Mesenchymal stem cell (in vitro differentiated cells and primary cell): ENCODE measurements around the gene STX16.

ENCODE experiments used
- DNase-seq: peaks from one replicate; pipeline ENCODE4 v3.0.0-alpha.2; 2013
- H2AFZ ChIP-seq: one replicate; pipeline ENCODE4 v1.6.1; 2013; ENCODE audit warnings: low read depth, mild to moderate bottlenecking, control low read depth, inconsistent platforms, low read length, moderate library complexity
- H2AK5ac ChIP-seq: 2 replicates; pipeline ENCODE4 v1.6.1; 2013; ENCODE audit warnings: low read length, moderate library complexity, mild to moderate bottlenecking, inconsistent platforms; ENCODE audit not compliant: severe bottlenecking
- H2BK120ac ChIP-seq: one replicate; pipeline ENCODE4 v1.6.1; 2013; ENCODE audit warnings: low read depth, mild to moderate bottlenecking, inconsistent platforms, low read length, moderate library complexity
- H2BK12ac ChIP-seq, 2 experiments: one replicate each; pipeline ENCODE4 v1.6.1; 2013; ENCODE audit warnings: inconsistent platforms in 2 of 2, low read length in 2 of 2, mild to moderate bottlenecking in 2 of 2, moderate library complexity in 2 of 2, control low read depth in 1 of 2
- H2BK15ac ChIP-seq: one replicate; pipeline ENCODE4 v1.6.1; 2013; ENCODE audit warnings: mild to moderate bottlenecking, low read depth, inconsistent platforms; ENCODE audit not compliant: poor library complexity, severe bottlenecking
- H2BK5ac ChIP-seq: 2 replicates; pipeline ENCODE4 v1.6.1; 2013; ENCODE audit warnings: low read depth, mild to moderate bottlenecking, low read length, control low read depth, inconsistent platforms; ENCODE audit not compliant: poor library complexity, severe bottlenecking
- H3K14ac ChIP-seq, 2 experiments: one replicate each; pipeline ENCODE4 v1.6.1; 2013; ENCODE audit warnings: inconsistent platforms in 2 of 2, low read length in 2 of 2, control low read depth in 1 of 2, mild to moderate bottlenecking in 1 of 2, moderate library complexity in 1 of 2
- H3K18ac ChIP-seq, 2 experiments: one replicate each; pipeline ENCODE4 v1.6.1; 2013; ENCODE audit warnings: inconsistent platforms in 2 of 2, low read length in 2 of 2, control low read depth in 1 of 2, low read depth in 1 of 2, mild to moderate bottlenecking in 1 of 2
- H3K23ac ChIP-seq, 2 experiments: one replicate each; pipeline ENCODE4 v1.6.1; 2013; ENCODE audit warnings: inconsistent platforms in 2 of 2, low read length in 2 of 2, mild to moderate bottlenecking in 2 of 2, moderate library complexity in 2 of 2, control low read depth in 1 of 2
- H3K27ac ChIP-seq: 2 replicates; pipeline ENCODE4 v1.5.1; 2013; ENCODE audit warnings: mild to moderate bottlenecking, moderate library complexity, low read length, control low read depth, inconsistent platforms; ENCODE audit not compliant: poor library complexity, severe bottlenecking
- H3K27me3 ChIP-seq, 2 experiments: 2 replicates each; pipeline versions ENCODE4 v1.6.1 to v1.7.0; 2013; ENCODE audit warnings: low read length in 2 of 2, mild to moderate bottlenecking in 2 of 2, moderate library complexity in 2 of 2, control low read depth in 1 of 2, inconsistent platforms in 1 of 2; ENCODE audit not compliant: control insufficient read depth in 1 of 2, insufficient read depth in 1 of 2
- H3K36me3 ChIP-seq, 2 experiments: 2 replicates each; pipeline versions ENCODE4 v1.6.1 to v1.7.0; 2013; ENCODE audit warnings: low read length in 2 of 2, control low read depth in 1 of 2, inconsistent platforms in 1 of 2, low read depth in 1 of 2, mild to moderate bottlenecking in 1 of 2; ENCODE audit not compliant: insufficient read depth in 2 of 2, control insufficient read depth in 1 of 2
- H3K4ac ChIP-seq, 2 experiments: one replicate each; pipeline ENCODE4 v1.6.1; 2013; ENCODE audit warnings: inconsistent platforms in 2 of 2, low read length in 2 of 2, mild to moderate bottlenecking in 2 of 2, moderate library complexity in 2 of 2, control low read depth in 1 of 2, low read depth in 1 of 2
- H3K4me1 ChIP-seq: 2 replicates; pipeline ENCODE4 v1.6.1; 2013; ENCODE audit warnings: low read depth, low read length, control low read depth; ENCODE audit not compliant: control insufficient read depth, insufficient read depth
- H3K4me2 ChIP-seq: 2 replicates; pipeline ENCODE4 v1.6.1; 2013; ENCODE audit warnings: low read length, mild to moderate bottlenecking, inconsistent platforms; ENCODE audit not compliant: poor library complexity, severe bottlenecking
- H3K4me3 ChIP-seq, 2 experiments: 2 replicates each; pipeline versions ENCODE4 v1.5.1 to v1.7.0; 2013; ENCODE audit warnings: low read length in 2 of 2, mild to moderate bottlenecking in 2 of 2, control low read depth in 1 of 2, low read depth in 1 of 2; ENCODE audit not compliant: insufficient read depth in 1 of 2
- H3K79me1 ChIP-seq: replicated peaks from 2 replicates; pipeline ENCODE4 v1.6.1; 2013; ENCODE audit warnings: mild to moderate bottlenecking, control low read depth, low read length, inconsistent platforms; ENCODE audit not compliant: poor library complexity, severe bottlenecking
- H3K9ac ChIP-seq: 2 replicates; pipeline ENCODE4 v1.7.0; 2013; ENCODE audit warnings: mild to moderate bottlenecking, low read length, moderate library complexity
- H3K9me3 ChIP-seq: 2 replicates; pipeline ENCODE4 v1.7.0; 2013; ENCODE audit warnings: mild to moderate bottlenecking, low read length; ENCODE audit not compliant: control insufficient read depth
- H4K8ac ChIP-seq: one replicate; pipeline ENCODE4 v1.6.1; 2013; ENCODE audit warnings: inconsistent platforms, mild to moderate bottlenecking, low read length, moderate library complexity
- H4K91ac ChIP-seq: one replicate; pipeline ENCODE4 v1.6.1; 2013; ENCODE audit warnings: mild to moderate bottlenecking, low read length, inconsistent platforms
- WGBS: methylation state at CpG from one replicate; pipeline ENCODE4 v1.1.7; 2013; ENCODE audit warnings: mixed read lengths; 5-methylcytosine and 5-hydroxymethylcytosine counted together

The STX16 gene

GRCh38 chr20:58664331-58664730 lies 13.2 kb downstream of the STX16 start:
- Histone ChIP-seq H3K4me1 (peaks cover 20% of the 10 kb centered on the region), H2AK5ac (no peak overlapping the region)

GRCh38 chr20:58664883-58665282 lies 13.8 kb downstream of the STX16 start:
- H3K9ac ChIP-seq, result no peak overlapping the region
- peaks cover 27 to 68% of the 10 kb centered on the region in 2 experiments for H3K36me3 ChIP-seq
- no peak overlapping the region for H4K91ac ChIP-seq
- H3K4me1 ChIP-seq, result peaks cover 19% of the 10 kb centered on the region
- H3K27ac ChIP-seq, result no peak overlapping the region
- no peak overlapping the region for H2BK5ac ChIP-seq
- no peak overlapping the region for H2BK12ac ChIP-seq
- peaks cover 17% of the 10 kb centered on the region for H3K79me1 ChIP-seq
- H3K4ac ChIP-seq, result no peak overlapping the region
- DNase-seq, result no peak
- no peak overlapping the region for H3K23ac ChIP-seq
- no peak overlapping the region for H4K8ac ChIP-seq
- H2BK15ac ChIP-seq, result no peak overlapping the region
- H3K4me3 ChIP-seq, result no peak overlapping the region
- H3K14ac ChIP-seq, result no peak overlapping the region
- H3K18ac ChIP-seq, result no peak overlapping the region
- H3K4me2 ChIP-seq, result no peak overlapping the region
- H2AK5ac ChIP-seq, result no peak overlapping the region
- no peak overlapping the region for H2AFZ ChIP-seq
- no peak overlapping the region for H2BK120ac ChIP-seq
- WGBS, result 98% methylated on average over 5 of the region's 5 CpGs
- no peaks in the 10 kb centered on the region for H3K27me3 ChIP-seq
- no peaks in the 10 kb centered on the region for H3K9me3 ChIP-seq

More at GRCh38 chr20:58664331-58664730, 13.2 kb downstream of the STX16 start:
- no peak overlapping the region for H2BK15ac ChIP-seq
- no peaks in the 10 kb centered on the region for H3K27me3 ChIP-seq
- H3K18ac ChIP-seq, result no peak overlapping the region
- no peak overlapping the region for H4K91ac ChIP-seq
- no peak overlapping the region for H2BK12ac ChIP-seq
- no peak overlapping the region for H3K4me3 ChIP-seq
- H3K9ac ChIP-seq, result no peak overlapping the region
- no peak overlapping the region for H4K8ac ChIP-seq
- no peak overlapping the region for H2BK5ac ChIP-seq
- H3K4me2 ChIP-seq, result no peak overlapping the region
- H3K23ac ChIP-seq, result no peak overlapping the region
- no peak overlapping the region for H2BK120ac ChIP-seq
- DNase-seq, result no peak
- 100% methylated on average over 1 of the region's 2 CpGs for WGBS
- H3K4ac ChIP-seq, result no peak overlapping the region
- peaks cover 17% of the 10 kb centered on the region for H3K79me1 ChIP-seq
- no peaks in the 10 kb centered on the region for H3K9me3 ChIP-seq
- no peak overlapping the region for H3K27ac ChIP-seq
- no peak overlapping the region for H2AFZ ChIP-seq
- H3K14ac ChIP-seq, result no peak overlapping the region
- peaks cover 25 to 66% of the 10 kb centered on the region in 2 experiments for H3K36me3 ChIP-seq

- no peak overlapping the region for H2BK120ac ChIP-seq
- no peak overlapping the region for H3K14ac ChIP-seq
- H3K9me3 ChIP-seq, result no peaks in the 10 kb centered on the region
- H3K27me3 ChIP-seq, result no peaks in the 10 kb centered on the region
- 92% methylated on average over 11 of the region's 11 CpGs for WGBS
- no peak overlapping the region for H3K18ac ChIP-seq
- H3K23ac ChIP-seq, result no peak overlapping the region
- H2BK12ac ChIP-seq, result no peak overlapping the region
- H3K9ac ChIP-seq, result no peak overlapping the region
- no peak for DNase-seq
- H3K79me1 ChIP-seq, result peaks cover 17% of the 10 kb centered on the region
- peaks cover 18% of the 10 kb centered on the region for H3K4me1 ChIP-seq
- no peak overlapping the region for H3K4me2 ChIP-seq
- no peak overlapping the region for H2AFZ ChIP-seq
- no peak overlapping the region for H3K4me3 ChIP-seq
- no peak overlapping the region for H3K27ac ChIP-seq
- peaks cover 30 to 71% of the 10 kb centered on the region in 2 experiments for H3K36me3 ChIP-seq
- H3K4ac ChIP-seq, result no peak overlapping the region
- no peak overlapping the region for H4K91ac ChIP-seq
- no peak overlapping the region for H4K8ac ChIP-seq
- no peak overlapping the region for H2AK5ac ChIP-seq
- H2BK15ac ChIP-seq, result no peak overlapping the region
- H2BK5ac ChIP-seq, result no peak overlapping the region
Observed at GRCh38 chr20:58665606-58666005, 14.5 kb downstream of the STX16 start.

GRCh38 chr20:58666702-58667101 lies 15.6 kb downstream of the STX16 start:
- Histone ChIP-seq H2BK12ac (no peak overlapping the region), H3K27me3 (no peaks in the 10 kb centered on the region), H2BK5ac (no peak overlapping the region), H2AFZ (no peak overlapping the region), H4K91ac (no peak overlapping the region), H3K14ac (no peak overlapping the region), H3K4me3 (no peak overlapping the region), H2BK120ac (no peak overlapping the region), H3K23ac (no peak overlapping the region), H3K27ac (peak overlapping the region; percentile 13), H3K79me1 (peaks cover 22% of the 10 kb centered on the region), H3K9me3 (no peaks in the 10 kb centered on the region), H4K8ac (no peak overlapping the region), H3K4ac (no peak overlapping the region), H2BK15ac (no peak overlapping the region), H3K36me3 (peaks cover 23 to 70% of the 10 kb centered on the region in 2 experiments), H3K18ac (no peak overlapping the region), H3K4me2 (no peak overlapping the region), H3K4me1 (peaks cover 17% of the 10 kb centered on the region), H3K9ac (no peak overlapping the region), H2AK5ac (no peak overlapping the region)
- DNase-seq, result no peak
- 94% methylated on average over 3 of the region's 7 CpGs for WGBS
